T-helper 2 cell treated with Interferon-gamma antibody and Interleukin-4, amounts not matched to agents 5 μg/mL and 100 μg/mL, for 36 hours (primary cell): ENCODE results near the gene FAM229A.

Experiments used
- DNase-seq: peaks from one replicate; pipeline ENCODE4 v3.0.0; 2021; ENCODE audit warnings: low spot score
- H3K27ac Mint-ChIP-seq: one replicate; pipeline ENCODE4 v1.8.0; 2021; ENCODE audit warnings: mild to moderate bottlenecking, mixed read lengths
- H3K27me3 Mint-ChIP-seq: one replicate; pipeline ENCODE4 v1.8.0; 2021; ENCODE audit warnings: low read depth, mixed read lengths
- H3K36me3 Mint-ChIP-seq: one replicate; pipeline ENCODE4 v1.8.0; 2021; ENCODE audit warnings: low read depth, mixed read lengths
- H3K4me1 Mint-ChIP-seq: one replicate; pipeline ENCODE4 v1.8.0; 2021; ENCODE audit warnings: low read depth, mixed read lengths
- H3K4me3 Mint-ChIP-seq: one replicate; pipeline ENCODE4 v1.8.0; 2022; ENCODE audit warnings: mild to moderate bottlenecking, moderate library complexity, mixed read lengths
- H3K9me3 Mint-ChIP-seq: one replicate; pipeline ENCODE4 v1.8.0; 2021; ENCODE audit warnings: mixed read lengths

FAM229A gene

DNA sequence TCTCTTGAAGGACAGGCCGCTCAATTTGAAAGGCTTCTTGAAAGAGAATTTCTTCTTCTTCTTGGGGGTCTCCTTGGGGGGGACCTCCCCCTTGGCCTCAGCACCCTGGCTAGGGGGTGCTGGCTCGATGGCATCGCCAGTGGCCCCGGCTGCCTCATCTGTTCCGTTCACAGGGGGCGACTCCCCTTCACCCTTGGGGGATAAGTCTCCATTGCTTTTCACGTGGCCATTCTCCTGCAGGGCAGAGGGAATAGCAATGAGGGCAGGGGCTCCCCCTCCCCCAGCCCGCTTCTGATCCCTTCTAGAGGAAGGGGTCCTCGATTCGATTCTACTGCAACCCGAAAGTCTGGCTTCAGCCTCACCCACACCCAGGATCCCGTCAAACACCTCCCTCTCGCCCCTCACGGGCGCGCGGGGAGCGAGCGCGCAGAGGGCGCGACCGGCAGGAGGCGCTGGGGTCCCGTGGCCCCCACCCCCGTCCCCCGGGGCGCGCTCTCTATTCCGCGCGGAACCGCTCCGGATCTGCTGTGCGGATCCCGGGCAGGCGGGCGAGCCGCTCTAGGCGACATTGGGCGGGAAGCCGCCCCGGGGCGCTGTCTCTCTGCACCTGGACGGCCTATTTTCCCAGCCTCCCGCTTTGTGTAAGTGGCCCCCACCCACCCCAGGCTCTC lies 27.3 kb downstream of the FAM229A start:
- peak overlapping the region; percentile 63 for H3K27ac Mint-ChIP-seq
- H3K9me3 Mint-ChIP-seq, result no peaks in the 10 kb centered on the region
- peaks cover 33% of the 10 kb centered on the region for H3K36me3 Mint-ChIP-seq
- H3K4me1 Mint-ChIP-seq, result peaks cover 33% of the 10 kb centered on the region
- peak; percentile 49 for DNase-seq
- H3K4me3 Mint-ChIP-seq, result peak overlapping the region; percentile 87
- no peaks in the 10 kb centered on the region for H3K27me3 Mint-ChIP-seq

DNA sequence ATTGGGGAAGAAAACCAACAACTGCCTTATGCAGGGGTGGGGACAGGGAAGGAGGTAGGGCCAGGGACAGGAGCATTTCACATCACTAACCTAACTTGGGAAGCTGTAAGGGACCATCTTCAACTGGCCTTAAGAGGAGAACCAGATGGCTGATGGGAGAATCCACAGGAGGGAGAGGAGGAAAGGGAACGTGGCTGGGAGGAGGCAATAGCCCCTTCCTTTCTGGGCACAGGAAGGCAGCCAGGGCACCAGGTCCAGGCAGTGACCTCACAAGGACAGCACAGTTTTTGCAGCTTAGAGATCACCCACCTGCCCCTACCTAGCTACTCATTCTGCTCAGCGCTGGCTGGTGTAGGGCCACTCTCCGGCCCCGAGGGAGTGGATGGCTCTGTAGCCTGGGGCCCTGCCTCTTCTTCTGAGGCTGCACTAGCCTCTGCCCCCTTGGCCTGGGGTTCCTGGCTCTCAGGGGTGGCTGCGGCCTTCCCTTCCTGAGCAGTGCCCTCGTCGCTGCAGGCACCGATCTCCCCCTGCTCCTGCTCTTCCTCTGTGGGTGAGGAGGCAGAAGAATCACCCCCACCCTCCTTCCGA lies 27.9 kb downstream of the FAM229A start:
- no peaks in the 10 kb centered on the region for H3K9me3 Mint-ChIP-seq
- peak overlapping the region; percentile 87 for H3K4me3 Mint-ChIP-seq
- H3K27me3 Mint-ChIP-seq, result no peaks in the 10 kb centered on the region
- peaks cover 33% of the 10 kb centered on the region for H3K4me1 Mint-ChIP-seq
- DNase-seq, result no peak
- H3K27ac Mint-ChIP-seq, result no peak overlapping the region
- peaks cover 36% of the 10 kb centered on the region for H3K36me3 Mint-ChIP-seq

DNA sequence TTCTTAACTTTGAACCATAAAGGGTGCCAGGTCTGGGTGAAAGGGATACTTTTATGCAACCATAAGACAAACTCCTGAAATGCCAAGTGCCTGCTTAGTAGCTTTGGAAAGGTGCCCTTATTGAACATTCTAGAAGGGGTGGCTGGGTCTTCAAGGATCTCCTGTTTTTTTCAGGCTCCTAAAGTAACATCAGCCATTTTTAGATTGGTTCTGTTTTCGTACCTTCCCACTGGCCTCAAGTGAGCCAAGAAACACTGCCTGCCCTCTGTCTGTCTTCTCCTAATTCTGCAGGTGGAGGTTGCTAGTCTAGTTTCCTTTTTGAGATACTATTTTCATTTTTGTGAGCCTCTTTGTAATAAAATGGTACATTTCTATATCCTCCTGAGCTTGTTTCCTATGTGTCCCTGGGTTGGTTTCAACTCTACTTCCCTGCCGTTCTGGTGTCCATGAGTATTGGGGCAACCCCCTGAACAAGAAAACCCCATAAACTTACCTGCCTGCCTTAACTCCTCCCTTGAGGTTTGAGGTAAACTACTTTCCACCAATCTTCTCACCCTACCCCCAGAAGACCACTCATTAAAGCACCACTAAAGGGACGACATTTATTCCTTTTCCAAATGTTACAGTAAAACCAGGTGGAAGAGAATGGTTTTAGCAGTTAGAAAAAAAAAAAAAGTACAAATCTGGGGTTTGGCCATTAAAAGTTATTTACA lies 28.9 kb downstream of the FAM229A start:
- H3K4me1 Mint-ChIP-seq, result peaks cover 29% of the 10 kb centered on the region
- no peak overlapping the region for H3K4me3 Mint-ChIP-seq
- peak overlapping the region; percentile 2 for H3K27ac Mint-ChIP-seq
- peaks cover 45% of the 10 kb centered on the region for H3K36me3 Mint-ChIP-seq
- no peak for DNase-seq
- H3K27me3 Mint-ChIP-seq, result no peaks in the 10 kb centered on the region
- no peaks in the 10 kb centered on the region for H3K9me3 Mint-ChIP-seq

DNA sequence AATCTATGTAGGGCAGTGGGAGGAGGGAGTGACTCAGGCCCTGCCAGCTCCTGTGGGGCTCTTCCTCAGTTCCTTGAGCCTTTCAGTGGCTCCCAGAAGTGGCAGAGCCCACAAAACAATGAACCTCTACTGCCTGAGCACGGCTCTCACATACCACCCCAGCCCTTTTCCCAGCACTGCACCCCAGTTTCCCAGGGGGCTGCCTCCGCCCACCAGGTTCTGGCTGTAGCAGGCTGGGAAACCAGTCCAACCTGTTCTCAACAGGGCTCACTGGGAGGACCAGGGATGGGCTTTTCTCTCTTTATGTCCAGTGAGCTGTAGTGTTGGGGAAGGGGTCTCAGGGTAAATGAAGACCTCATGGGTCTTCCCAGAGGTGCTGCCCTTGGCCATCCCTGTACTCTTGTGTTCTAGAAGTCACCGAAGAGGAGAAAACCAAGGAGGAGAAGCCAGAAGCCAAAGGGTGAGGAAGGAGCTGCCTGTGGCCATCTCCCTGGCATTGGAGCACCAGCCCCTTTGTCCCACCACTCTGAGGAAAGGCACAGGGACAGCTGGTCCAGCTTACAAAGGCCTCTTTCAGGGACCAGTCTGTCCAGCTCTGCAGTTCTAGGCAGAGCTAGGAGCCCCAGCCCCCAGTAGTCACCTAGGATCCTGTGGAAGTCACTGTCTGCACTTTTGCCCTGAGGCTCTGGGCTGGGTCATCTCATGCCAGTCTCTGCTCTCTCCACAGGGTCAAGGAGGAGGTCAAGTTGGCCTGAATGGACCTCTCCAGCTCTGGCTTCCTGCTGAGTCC lies 29.8 kb downstream of the FAM229A start:
- DNase-seq, result no peak
- Mint-ChIP-seq H3K36me3 (peaks cover 52% of the 10 kb centered on the region), H3K27ac (no peak overlapping the region), H3K27me3 (no peaks in the 10 kb centered on the region), H3K4me1 (peaks cover 22% of the 10 kb centered on the region), H3K4me3 (no peak overlapping the region), H3K9me3 (no peaks in the 10 kb centered on the region)

DNA sequence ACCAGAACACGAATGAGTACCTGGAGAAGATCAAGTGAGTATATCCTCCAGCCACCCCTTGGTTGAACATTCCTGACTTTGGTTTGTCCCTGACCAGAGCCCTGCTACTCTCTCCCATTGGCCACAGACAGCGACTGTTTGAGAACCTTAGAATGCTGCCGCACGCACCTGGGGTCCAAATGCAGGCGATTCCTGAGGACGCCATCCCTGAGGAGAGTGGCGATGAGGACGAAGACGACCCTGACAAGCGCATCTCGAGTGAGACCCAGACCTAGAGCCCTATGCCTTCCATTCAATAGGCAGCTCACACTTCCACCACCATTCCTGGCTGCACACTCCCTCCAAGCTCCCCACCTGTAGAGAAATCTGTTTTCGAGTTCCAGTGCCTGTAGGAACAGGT lies 30.7 kb downstream of the FAM229A start:
- no peak overlapping the region for H3K4me3 Mint-ChIP-seq
- peaks cover 59% of the 10 kb centered on the region for H3K36me3 Mint-ChIP-seq
- H3K9me3 Mint-ChIP-seq, result no peaks in the 10 kb centered on the region
- H3K4me1 Mint-ChIP-seq, result peaks cover 14% of the 10 kb centered on the region
- no peak overlapping the region for H3K27ac Mint-ChIP-seq
- no peak for DNase-seq
- no peaks in the 10 kb centered on the region for H3K27me3 Mint-ChIP-seq

DNA sequence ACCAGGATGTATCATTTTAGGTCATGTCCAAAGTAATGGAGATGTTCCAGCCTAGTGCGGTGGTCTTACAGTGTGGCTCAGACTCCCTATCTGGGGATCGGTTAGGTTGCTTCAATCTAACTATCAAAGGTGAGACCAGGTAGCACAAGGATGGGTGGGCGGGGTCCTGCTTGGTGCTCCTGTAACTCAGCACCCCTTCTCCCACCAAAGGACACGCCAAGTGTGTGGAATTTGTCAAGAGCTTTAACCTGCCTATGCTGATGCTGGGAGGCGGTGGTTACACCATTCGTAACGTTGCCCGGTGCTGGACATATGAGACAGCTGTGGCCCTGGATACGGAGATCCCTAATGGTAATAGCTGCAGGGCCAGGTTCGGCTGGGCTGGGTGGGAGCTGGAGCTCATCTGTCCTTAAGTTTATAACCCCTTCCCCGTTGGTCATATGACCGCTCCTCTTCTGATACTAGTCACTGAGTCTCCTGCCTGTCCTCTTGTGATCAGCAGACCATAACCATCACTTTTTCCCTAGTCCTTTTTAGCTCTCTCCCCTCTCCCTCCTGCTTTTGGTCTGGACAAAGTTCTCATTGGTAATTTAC lies 31.6 kb downstream of the FAM229A start:
- Mint-ChIP-seq H3K27me3 (no peaks in the 10 kb centered on the region), H3K4me1 (peaks cover 14% of the 10 kb centered on the region), H3K4me3 (no peak overlapping the region), H3K36me3 (peaks cover 61% of the 10 kb centered on the region), H3K27ac (no peak overlapping the region), H3K9me3 (no peaks in the 10 kb centered on the region)
- DNase-seq, result no peak

DNA sequence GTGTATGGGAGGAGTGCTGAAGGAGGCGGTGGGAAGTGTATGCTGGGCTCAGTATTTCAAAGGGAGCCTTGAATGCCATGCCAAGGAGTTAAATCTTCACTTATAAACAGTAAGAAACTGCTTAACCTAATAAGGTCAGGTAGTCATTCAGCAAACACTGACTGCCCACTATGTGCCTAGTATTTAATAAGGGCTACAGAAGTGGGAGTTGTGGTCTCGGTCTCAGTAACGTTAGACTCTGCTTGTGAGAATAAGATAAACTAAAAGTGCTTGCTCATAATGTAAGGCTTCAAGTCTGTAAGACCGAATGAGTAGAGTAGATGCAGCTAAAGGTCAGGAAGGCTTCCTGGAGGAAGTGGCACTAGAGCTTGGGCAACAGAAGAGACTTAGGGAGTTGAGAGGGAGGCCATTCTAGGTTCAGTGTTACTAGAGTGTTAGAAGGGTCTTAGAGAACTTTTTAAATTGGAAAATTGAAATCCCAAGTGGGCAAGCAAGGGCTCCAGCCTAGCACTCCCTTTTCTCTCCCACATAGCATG lies 32.3 kb downstream of the FAM229A start:
- peaks cover 19% of the 10 kb centered on the region for H3K4me1 Mint-ChIP-seq
- H3K9me3 Mint-ChIP-seq, result no peaks in the 10 kb centered on the region
- no peaks in the 10 kb centered on the region for H3K27me3 Mint-ChIP-seq
- no peak for DNase-seq
- H3K4me3 Mint-ChIP-seq, result no peak overlapping the region
- peaks cover 68% of the 10 kb centered on the region for H3K36me3 Mint-ChIP-seq
- H3K27ac Mint-ChIP-seq, result no peak overlapping the region

DNA sequence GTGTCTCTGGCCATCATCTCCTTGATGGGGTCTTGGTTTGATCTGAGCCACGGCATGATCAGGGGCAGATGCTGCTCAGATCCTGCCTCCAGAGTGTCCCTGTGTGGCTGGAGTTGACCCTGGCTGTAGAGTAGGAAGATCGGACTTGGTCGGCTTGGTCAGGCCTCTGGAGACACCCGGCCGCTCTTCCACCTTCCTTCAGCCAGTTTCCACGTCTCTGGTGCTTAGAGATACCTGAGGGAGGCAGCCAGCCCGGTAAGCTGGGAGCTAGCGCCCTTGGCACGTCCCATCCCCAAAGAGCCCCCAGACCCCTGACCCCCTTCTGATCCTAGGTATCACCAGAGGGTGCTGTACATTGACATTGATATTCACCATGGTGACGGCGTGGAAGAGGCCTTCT lies 35.1 kb downstream of the FAM229A start:
- H3K27me3 Mint-ChIP-seq, result no peaks in the 10 kb centered on the region
- peaks cover 22% of the 10 kb centered on the region for H3K4me1 Mint-ChIP-seq
- H3K9me3 Mint-ChIP-seq, result no peaks in the 10 kb centered on the region
- no peak overlapping the region for H3K4me3 Mint-ChIP-seq
- peaks cover 59% of the 10 kb centered on the region for H3K36me3 Mint-ChIP-seq
- DNase-seq, result no peak
- no peak overlapping the region for H3K27ac Mint-ChIP-seq

DNA sequence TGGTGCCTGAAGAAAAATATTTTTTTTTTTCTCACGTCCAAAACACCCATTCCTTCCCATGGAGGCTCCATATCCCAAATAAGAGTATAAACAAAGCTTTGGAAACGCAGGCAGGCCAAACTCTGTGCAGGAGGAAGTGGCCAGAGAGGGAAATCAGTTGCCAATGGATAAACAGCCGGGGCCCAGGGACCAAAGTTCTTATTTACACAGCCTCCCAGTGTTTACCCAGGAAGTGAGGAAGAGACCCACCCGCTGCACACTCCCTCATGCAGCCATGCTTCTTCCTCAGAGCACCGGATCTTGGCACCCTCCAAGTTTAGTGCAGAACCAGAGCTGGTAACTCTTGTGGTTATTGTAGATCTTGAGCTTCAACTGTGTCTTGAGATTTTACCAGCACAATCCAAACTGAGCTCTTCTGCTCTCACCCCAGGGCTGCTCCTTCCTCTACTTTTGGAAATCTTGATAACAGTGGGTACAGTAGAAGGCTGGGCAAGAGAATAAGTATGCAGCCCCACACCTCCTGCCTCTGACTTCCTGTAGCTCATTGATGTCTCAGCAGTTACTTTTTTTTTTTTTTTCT lies 40.5 kb downstream of the FAM229A start:
- H3K27me3 Mint-ChIP-seq, result no peaks in the 10 kb centered on the region
- H3K4me3 Mint-ChIP-seq, result peak overlapping the region; percentile 75
- peak overlapping the region; percentile 91 for H3K27ac Mint-ChIP-seq
- peaks cover 43% of the 10 kb centered on the region for H3K36me3 Mint-ChIP-seq
- DNase-seq, result no peak
- peaks cover 35% of the 10 kb centered on the region for H3K4me1 Mint-ChIP-seq
- no peaks in the 10 kb centered on the region for H3K9me3 Mint-ChIP-seq

DNA sequence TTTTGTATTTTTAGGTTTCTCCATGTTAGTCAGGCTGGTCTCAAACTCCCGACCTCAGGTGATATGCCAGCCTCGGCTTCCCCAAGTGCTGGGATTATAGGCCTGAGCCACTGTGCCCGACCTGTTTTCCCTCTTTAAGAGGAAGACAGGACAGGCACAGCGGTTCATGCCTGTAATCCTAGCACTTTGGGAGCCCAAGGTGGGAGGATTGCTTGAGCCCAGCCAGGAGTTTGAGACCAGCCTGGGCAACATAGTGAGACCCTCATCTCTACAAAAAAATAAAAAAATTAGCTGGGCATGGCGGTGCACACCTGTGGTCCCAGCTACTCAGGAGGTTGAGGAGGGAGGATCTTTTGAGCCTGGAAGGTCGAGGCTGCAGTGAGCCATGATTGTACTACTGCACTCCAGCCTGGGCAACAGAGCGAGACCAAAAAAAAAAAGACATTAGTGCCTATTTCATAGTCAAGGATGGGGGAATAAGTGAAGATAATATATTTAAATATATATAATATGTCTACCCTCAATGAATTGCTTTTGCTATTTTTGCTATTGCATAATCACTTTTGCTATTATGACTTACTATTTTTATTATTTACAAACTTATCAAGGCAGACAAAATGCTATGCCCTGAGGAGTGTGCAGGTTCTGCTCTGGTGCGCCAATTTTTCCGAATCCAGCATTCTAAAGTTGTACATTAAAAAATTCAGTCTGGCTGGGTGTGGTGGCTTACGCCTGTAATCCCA lies 44.0 kb downstream of the FAM229A start:
- peaks cover 37% of the 10 kb centered on the region for H3K36me3 Mint-ChIP-seq
- no peak overlapping the region for H3K27ac Mint-ChIP-seq
- no peaks in the 10 kb centered on the region for H3K27me3 Mint-ChIP-seq
- H3K4me3 Mint-ChIP-seq, result no peak overlapping the region
- H3K9me3 Mint-ChIP-seq, result no peaks in the 10 kb centered on the region
- DNase-seq, result no peak
- H3K4me1 Mint-ChIP-seq, result peaks cover 31% of the 10 kb centered on the region

DNA sequence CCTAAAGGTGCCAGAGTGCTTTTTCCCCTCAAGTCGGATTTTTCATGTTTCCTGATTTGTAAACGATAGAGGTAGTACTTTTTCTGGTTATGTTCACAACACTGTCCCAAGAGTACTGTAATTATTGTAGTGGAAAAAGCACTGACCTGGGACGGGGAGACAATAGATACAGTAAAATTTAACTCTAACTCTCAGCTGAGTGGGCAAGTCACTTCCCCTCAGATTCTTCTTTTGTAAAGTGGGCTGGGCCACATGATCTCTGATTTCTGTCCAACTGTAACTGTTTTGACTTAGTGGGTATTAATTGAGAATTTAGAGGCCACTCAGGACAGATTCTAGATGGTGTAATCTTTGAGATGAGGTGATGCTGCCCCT lies 45.4 kb downstream of the FAM229A start:
- Mint-ChIP-seq H3K27me3 (no peaks in the 10 kb centered on the region), H3K27ac (no peak overlapping the region), H3K4me3 (no peak overlapping the region), H3K9me3 (no peaks in the 10 kb centered on the region), H3K36me3 (peaks cover 36% of the 10 kb centered on the region), H3K4me1 (peaks cover 22% of the 10 kb centered on the region)
- DNase-seq, result no peak

DNA sequence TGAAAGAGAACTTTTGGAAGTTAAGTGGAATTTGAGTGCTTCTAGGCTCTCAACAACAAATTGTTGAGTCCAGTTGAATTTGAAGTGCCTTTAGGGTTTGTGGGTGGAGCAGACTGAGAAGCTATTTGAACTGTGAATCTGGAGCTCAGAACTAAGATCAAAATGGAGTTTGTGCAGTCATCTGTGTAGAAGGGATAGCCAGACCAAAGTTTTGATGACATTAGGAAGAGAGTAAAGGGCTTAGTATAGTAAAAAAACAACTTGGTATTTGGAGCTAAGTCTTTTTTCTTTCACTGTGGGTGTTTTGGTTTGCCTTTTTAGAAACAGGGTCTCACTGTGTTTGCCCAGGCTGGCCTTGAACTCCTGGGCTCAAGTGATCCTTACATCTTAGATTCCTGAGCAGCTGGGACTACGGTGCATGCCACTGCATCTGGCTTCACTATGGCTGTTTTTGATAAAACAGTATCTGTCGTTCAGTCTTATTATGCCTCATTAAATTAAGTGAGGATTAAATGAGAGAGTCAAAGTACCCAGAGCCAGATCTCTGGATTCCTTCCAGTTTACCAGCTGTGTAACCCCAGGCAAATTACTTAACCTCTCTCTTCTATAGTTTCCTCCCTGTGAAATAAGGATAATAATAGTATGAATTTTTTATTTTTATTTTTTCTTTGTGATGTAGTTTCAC lies 50.4 kb downstream of the FAM229A start:
- H3K9me3 Mint-ChIP-seq, result no peaks in the 10 kb centered on the region
- DNase-seq, result no peak
- peak overlapping the region; percentile 21 for H3K27ac Mint-ChIP-seq
- H3K4me1 Mint-ChIP-seq, result peaks cover 41% of the 10 kb centered on the region
- no peaks in the 10 kb centered on the region for H3K27me3 Mint-ChIP-seq
- H3K36me3 Mint-ChIP-seq, result peaks cover 28% of the 10 kb centered on the region
- no peak overlapping the region for H3K4me3 Mint-ChIP-seq
